Heart left ventricle (tissue), 16 donors: ENCODE measurements around the gene ROCK2. TPM values are rescaled to one million over a fixed set of nuclear protein-coding genes. Genes with fewer than 3 reads are reported as not detected.

ENCODE experiments used
- ATAC-seq, 4 donors: fragments of 200-7000 bp; cut with Tn5 transposase; one replicate each; pipeline ENCODE4 v1.9.1; 2020 to 2022; ENCODE audit warnings: moderate library complexity in 4 of 4, mild to moderate bottlenecking in 3 of 4, moderate number of reproducible peaks in 1 of 4
- DNase-seq, 5 donors: peaks; one replicate each; pipeline ENCODE4 v3.0.0-alpha.2; 2020
- H3K27ac ChIP-seq, 12 donors: fragments of 200-600 bp; sonication (generic) in 4 of 12; one replicate each; pipeline versions ENCODE4 v1.5.0 to v1.8.0; 2016 to 2022; ENCODE audit warnings: mild to moderate bottlenecking in 2 of 12
- H3K27me3 ChIP-seq, 9 donors: fragments of 200-600 bp; sonication (generic) in 2 of 9; one replicate each; pipeline versions ENCODE4 v1.5.1 to v1.8.0; 2016 to 2022; ENCODE audit warnings: mild to moderate bottlenecking in 3 of 9
- H3K36me3 ChIP-seq, 9 donors: fragments of 200-600 bp; sonication (generic) in 2 of 9; one replicate each; pipeline versions ENCODE4 v1.5.0 to v1.8.0; 2018 to 2022; ENCODE audit warnings: mild to moderate bottlenecking in 2 of 9
- H3K4me1 ChIP-seq, 12 donors: fragments of 200-600 bp; sonication (generic) in 4 of 12; one replicate each; pipeline versions ENCODE4 v1.5.0 to v1.8.0; 2016 to 2022; ENCODE audit warnings: mild to moderate bottlenecking in 3 of 12
- H3K4me3 ChIP-seq, 12 donors: fragments of 200-600 bp; sonication (generic) in 4 of 12; one replicate each; pipeline versions ENCODE4 v1.5.0 to v1.8.0; 2017 to 2022; ENCODE audit warnings: mild to moderate bottlenecking in 9 of 12, moderate library complexity in 4 of 12
- H3K9me3 ChIP-seq, 12 donors: fragments of 200-600 bp; sonication (generic) in 4 of 12; one replicate each; pipeline versions ENCODE4 v1.5.0 to v1.8.0; 2016 to 2022; ENCODE audit warnings: mild to moderate bottlenecking in 1 of 12
- CTCF ChIP-seq, 12 donors: fragments of 200-600 bp; sonication (generic) in 4 of 12; IDR thresholded peaks; one replicate each; pipeline versions ENCODE4 v1.5.0 to v1.8.0; 2018 to 2022; ENCODE audit warnings: antibody characterized with exemption in 12 of 12, mild to moderate bottlenecking in 5 of 12
- POLR2A ChIP-seq, 2 donors: fragments of 450-650 bp; IDR thresholded peaks; one replicate each; pipeline ENCODE4 v1.6.1; 2017; ENCODE audit warnings: antibody characterized with exemption in 2 of 2, mild to moderate bottlenecking in 2 of 2, moderate library complexity in 2 of 2
- WGBS, 4 donors: extraction: QIAGEN DNeasy Blood & Tissue Kit in 2 of 4; methylation state at CpG; one replicate each; pipeline versions ENCODE4 v1.1.5 to v1.1.7; 2013 to 2018; 5-methylcytosine and 5-hydroxymethylcytosine counted together
- intact Hi-C, 10 donors: fragments of 100-400 bp; cut with DNase I; formaldehyde crosslinking; loops; one replicate each; pipeline versions ENCODE4 v1.11.1 to v1.14.2; 2022
- polyA plus RNA-seq, 2 donors: library from polyadenylated mRNA; stranded (reverse); fragments of 200-250 nt; gene quantifications; one replicate each; pipeline ENCODE4 v1.2.3, GENCODE V29; 2013
- total RNA-seq, 9 donors: library from RNA; depleted of rRNA in 2 of 9; stranded (reverse); fragments of >200 nt in 2 of 9; fragmentation: NEBNext Ultra II Directional in 3 of 9; extraction: Animal tissue kit (Norgen Biotek cat#: 25700) in 3 of 9; gene quantifications; one replicate each; pipeline versions ENCODE4 v1.1.0 to v1.2.4, GENCODE V29; 2016 to 2023
- donor health status: ischemic (EF 13 %, LVEDD 7.1; RV severe dilation, severe dysfunction).
- donor health status: healthy with polysubstance abuse.
- donor health status: DM: no; HTN: yes; CAD: no.
- donor health status: DM: no; HTN: no; CAD: no.
- donor health status: ischemic (EF 25% LVEDD 6.9; RV normal size, moderate dysfunction).
- donor health status: ischemic (EF 25% LVEDD 5.7; RV mildly dilated, moderate dysfunction).
- donor health status: healthy.
- donor health status: DM: yes; HTN: yes; CAD: no.
- donor health status: ischemic (EF 35%, LVEDD 5.7; RV mildly dilated, moderate dysfunction).
- donor health status: nonischemic (EF 11% LVEDD 7.7; RV severe dilation, severe dysfunction).
- donor health status: DM: yes; HTN: yes; CAD: no.
- donor health status: PGD.
- donor health status: ischemic (EF 29% LVEDD 5.4; RV normal size, mild dysfunction).
- donor health status: nonischemic (EF 23%, LVEDD 6.1; RV moderate dilation, normal function).

ROCK2 gene
- total and polyA plus RNA-seq, 11 donors: 6.1 to 44.3 (median 38.0) TPM

GRCh38 chr2:11131166-11131920, 213.1 kb downstream of the ROCK2 start:
- ATAC-seq: no peak
- no peaks in the 10 kb centered on the region for H3K36me3 ChIP-seq
- H3K27ac ChIP-seq: no peak overlapping the region
- H3K4me1 ChIP-seq: peaks cover 0 to 37% (median 20%) of the 10 kb centered on the region in 12 donors
- intact Hi-C loops: loop anchor here in 9 of 10 donors (2.0 to 10.0 kb wide), 9 partner anchors 93 to 456 kb away; no protein-coding TSS in a partner anchor
- H3K4me3 ChIP-seq: no peak overlapping the region
- WGBS, 4 donors: 86 to 90% (median 88%) methylated on average over 20 of the region's 20 CpGs
- no peaks in the 10 kb centered on the region for H3K27me3 ChIP-seq
- TF ChIP-seq POLR2A (IDR thresholded peaks at IDR 0.05): no peak
- TF ChIP-seq CTCF (IDR thresholded peaks at IDR 0.05): no peak
- DNase-seq: no peak
- H3K9me3 ChIP-seq: no peaks in the 10 kb centered on the region

Other genes starting within 250 kb of the ROCK2 start
- 10 to 100 TPM in 4 of 9 donors, 1 to 10 TPM in 5; 4.7 to 19.5 (median 9.7) TPM for gene SLC66A3, start 189.2 kb downstream of the ROCK2 start, total RNA-seq
- gene SLC66A3, start 189.2 kb downstream of the ROCK2 start, polyA plus RNA-seq: 1 to 10 TPM; 5.5 to 8.0 TPM
- 10 to 100 TPM; 12.6 to 20.4 (median 15.8) TPM for gene E2F6, start 121.5 kb upstream of the ROCK2 start, total RNA-seq
- gene E2F6, start 121.5 kb upstream of the ROCK2 start, polyA plus RNA-seq: 10 to 100 TPM in 1 of 2 donors, 1 to 10 TPM in 1; 8.7 to 14.6 TPM
- 10 to 100 TPM in 1 of 9 donors, 1 to 10 TPM in 8; 3.1 to 11.5 (median 5.7) TPM for gene GREB1, start 189.4 kb upstream of the ROCK2 start, total RNA-seq
- gene GREB1, start 189.4 kb upstream of the ROCK2 start, polyA plus RNA-seq: 1 to 10 TPM; 1.4 to 4.0 TPM